Measurements from ENCODE around the gene CYB5R4.

Gene CYB5R4

DNA sequence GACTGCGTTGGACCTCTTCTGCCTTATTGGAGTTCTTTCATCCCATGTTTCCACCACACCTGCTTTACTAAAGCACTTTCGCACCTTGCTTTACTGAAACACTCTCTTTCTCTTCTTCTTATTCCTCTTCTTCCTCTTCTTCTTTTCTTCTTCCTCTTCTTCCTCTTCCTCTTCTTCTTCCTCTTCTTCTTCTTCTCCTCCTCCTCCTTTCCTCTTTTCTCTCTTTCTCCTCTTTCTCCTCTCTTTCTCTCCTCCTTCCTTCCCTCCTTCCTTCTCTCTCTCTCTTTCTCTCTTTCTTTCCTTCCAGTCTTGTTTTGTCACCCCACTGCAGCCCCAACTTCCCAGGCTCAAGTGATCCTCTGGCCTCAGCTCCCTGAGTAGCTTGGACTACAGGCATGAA is 10.4 kb upstream of the CYB5R4 start:
- H3K4me3 ChIP-seq (ENCODE audit: low read depth, low read length) = no peak overlapping the region
- TF ChIP-seq MYC (IDR thresholded peaks at IDR 0.05; ENCODE audit: low read depth, low read length) = no peak
- TF ChIP-seq, protein P1, sequence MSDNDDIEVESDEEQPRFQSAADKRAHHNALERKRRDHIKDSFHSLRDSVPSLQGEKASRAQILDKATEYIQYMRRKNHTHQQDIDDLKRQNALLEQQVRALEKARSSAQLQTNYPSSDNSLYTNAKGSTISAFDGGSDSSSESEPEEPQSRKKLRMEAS (IDR thresholded peaks at IDR 0.05; ENCODE audit: low read depth, low read length) = no peak
- TF ChIP-seq, protein P2, sequence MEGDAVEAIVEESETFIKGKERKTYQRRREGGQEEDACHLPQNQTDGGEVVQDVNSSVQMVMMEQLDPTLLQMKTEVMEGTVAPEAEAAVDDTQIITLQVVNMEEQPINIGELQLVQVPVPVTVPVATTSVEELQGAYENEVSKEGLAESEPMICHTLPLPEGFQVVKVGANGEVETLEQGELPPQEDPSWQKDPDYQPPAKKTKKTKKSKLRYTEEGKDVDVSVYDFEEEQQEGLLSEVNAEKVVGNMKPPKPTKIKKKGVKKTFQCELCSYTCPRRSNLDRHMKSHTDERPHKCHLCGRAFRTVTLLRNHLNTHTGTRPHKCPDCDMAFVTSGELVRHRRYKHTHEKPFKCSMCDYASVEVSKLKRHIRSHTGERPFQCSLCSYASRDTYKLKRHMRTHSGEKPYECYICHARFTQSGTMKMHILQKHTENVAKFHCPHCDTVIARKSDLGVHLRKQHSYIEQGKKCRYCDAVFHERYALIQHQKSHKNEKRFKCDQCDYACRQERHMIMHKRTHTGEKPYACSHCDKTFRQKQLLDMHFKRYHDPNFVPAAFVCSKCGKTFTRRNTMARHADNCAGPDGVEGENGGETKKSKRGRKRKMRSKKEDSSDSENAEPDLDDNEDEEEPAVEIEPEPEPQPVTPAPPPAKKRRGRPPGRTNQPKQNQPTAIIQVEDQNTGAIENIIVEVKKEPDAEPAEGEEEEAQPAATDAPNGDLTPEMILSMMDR (IDR thresholded peaks at IDR 0.05; ENCODE audit: low read depth, low read length) = no peak
- no peak for TF ChIP-seq POLR2A (IDR thresholded peaks at IDR 0.05; ENCODE audit: extremely low read depth, insufficient read length)
- DNase-seq (ENCODE audit: low read depth) = no peak

DNA sequence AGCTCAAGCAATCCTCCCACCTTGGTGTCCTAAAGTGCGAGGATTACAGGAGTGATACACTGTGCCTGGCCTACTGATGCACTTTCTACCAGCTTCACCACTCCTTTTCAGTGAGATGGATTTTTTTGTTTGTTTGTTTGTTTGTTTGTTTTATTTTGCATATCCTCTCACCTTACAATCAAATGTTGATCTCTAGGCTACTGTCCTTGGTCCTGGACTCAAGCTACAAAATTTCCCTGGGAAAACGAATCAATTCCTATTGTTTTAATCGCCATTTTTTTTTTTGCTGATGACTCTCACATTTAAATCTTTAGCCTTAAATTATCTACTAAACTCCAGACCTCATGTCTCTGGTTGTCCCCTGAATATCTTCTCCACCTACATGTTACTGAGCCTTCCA is 9.9 kb upstream of the CYB5R4 start:
- TF ChIP-seq, protein P2 (IDR thresholded peaks at IDR 0.05; ENCODE audit: low read depth, low read length) = no peak
- no peak for TF ChIP-seq POLR2A (IDR thresholded peaks at IDR 0.05; ENCODE audit: extremely low read depth, insufficient read length)
- TF ChIP-seq, protein P1 (IDR thresholded peaks at IDR 0.05; ENCODE audit: low read depth, low read length) = no peak
- no peak for TF ChIP-seq MYC (IDR thresholded peaks at IDR 0.05; ENCODE audit: low read depth, low read length)
- no peak overlapping the region for H3K4me3 ChIP-seq (ENCODE audit: low read depth, low read length)
- DNase-seq (ENCODE audit: low read depth) = no peak

DNA sequence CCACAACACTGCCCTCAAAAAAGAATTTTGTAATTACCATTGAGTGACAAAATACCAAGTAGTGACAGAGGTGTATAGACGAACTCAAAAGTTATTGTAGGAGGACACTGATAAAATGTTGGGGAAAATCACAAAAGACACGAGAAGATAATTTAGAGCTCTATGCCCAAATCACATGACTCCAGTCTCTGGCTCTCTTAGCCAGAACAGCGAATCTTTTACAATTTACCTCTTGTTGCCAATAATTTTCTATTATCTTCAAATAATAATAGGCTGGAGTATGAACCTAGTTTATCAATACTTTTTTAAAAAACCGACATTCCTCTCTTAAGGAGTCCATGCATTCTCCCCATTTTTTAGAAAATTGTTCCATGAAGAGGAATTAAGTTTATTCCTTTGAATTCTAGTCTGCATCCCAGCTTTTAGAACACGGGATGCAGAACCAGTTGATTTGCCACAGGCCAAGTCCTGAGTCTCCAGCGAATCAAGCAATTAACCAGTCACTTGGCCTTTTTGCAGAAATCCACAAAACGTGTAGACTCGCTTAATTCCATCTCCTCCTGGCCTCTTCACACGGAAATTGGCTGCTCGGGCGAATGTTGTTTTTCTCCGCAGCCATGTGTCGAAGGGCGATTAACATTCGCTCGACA is 6.8 kb upstream of the CYB5R4 start:
- TF ChIP-seq, protein P1 (IDR thresholded peaks at IDR 0.05; ENCODE audit: low read depth, low read length) = no peak
- TF ChIP-seq, protein P2 (IDR thresholded peaks at IDR 0.05; ENCODE audit: low read depth, low read length) = no peak
- TF ChIP-seq POLR2A (IDR thresholded peaks at IDR 0.05; ENCODE audit: extremely low read depth, insufficient read length) = no peak
- TF ChIP-seq MYC (IDR thresholded peaks at IDR 0.05; ENCODE audit: low read depth, low read length) = no peak
- no peak overlapping the region for H3K4me3 ChIP-seq (ENCODE audit: low read depth, low read length)

GRCh38 chr6:83853178-83854000 is 6.1 kb upstream of the CYB5R4 start, which contains the start of gene RIPPLY2:
Gene RIPPLY2, plus strand, starts transcription at chr6:83853360. Its CDS starts 57 bp downstream, at chr6:83853417.
- TF ChIP-seq, protein P1 (IDR thresholded peaks at IDR 0.05; ENCODE audit: low read depth, low read length) = no peak
- no peak for TF ChIP-seq POLR2A (IDR thresholded peaks at IDR 0.05; ENCODE audit: extremely low read depth, insufficient read length)
- TF ChIP-seq, protein P2 (IDR thresholded peaks at IDR 0.05; ENCODE audit: low read depth, low read length) = no peak
- DNase-seq (ENCODE audit: low read depth) = no peak
- no peak within 1 kb of the TSS for H3K4me3 ChIP-seq (ENCODE audit: low read depth, low read length)

More for the DNA sequence above, 6.8 kb upstream of the CYB5R4 start:
- no peak for DNase-seq (ENCODE audit: low read depth)

- TF ChIP-seq, protein P1 (IDR thresholded peaks at IDR 0.05; ENCODE audit: low read depth, low read length) = no peak
- TF ChIP-seq MYC (IDR thresholded peaks at IDR 0.05; ENCODE audit: low read depth, low read length) = no peak
- TF ChIP-seq, protein P2 (IDR thresholded peaks at IDR 0.05; ENCODE audit: low read depth, low read length) = no peak
- TF ChIP-seq POLR2A (IDR thresholded peaks at IDR 0.05; ENCODE audit: extremely low read depth, insufficient read length) = no peak
- no peak for DNase-seq (ENCODE audit: low read depth)
- no peak overlapping the region for H3K4me3 ChIP-seq (ENCODE audit: low read depth, low read length)
Measured at GRCh38 chr6:83854001-83854501, 5.4 kb upstream of the CYB5R4 start.

Measured in NB4 (cell line).